ENCODE results near the gene KRTAP23-1.

GRCh38 chr21:30329203-30329875, 19.1 kb downstream of the KRTAP23-1 start:
- TF ChIP-seq CTCF (IDR thresholded peaks at IDR 0.05 in 2 of 3, conservative IDR thresholded peaks at IDR 0.05 in 1 of 3; ENCODE audit: control insufficient read depth in 2 of 3, extremely low read depth in 1 of 3, insufficient read depth in 1 of 3, low read depth in 3 of 3, low read length in 3 of 3), result no peak
- no peak for TF ChIP-seq SMARCA5 (IDR thresholded peaks at IDR 0.05)
- TF ChIP-seq WRNIP1 (IDR thresholded peaks at IDR 0.05; ENCODE audit: borderline replicate concordance, low read depth, low read length), result no peak
- TF ChIP-seq POLR2A (IDR thresholded peaks at IDR 0.05; ENCODE audit: low read depth, low read length), result no peak
- TF ChIP-seq ASH2L (IDR thresholded peaks at IDR 0.05; ENCODE audit: borderline replicate concordance, low read depth), result no peak
- TF ChIP-seq JUNB (IDR thresholded peaks at IDR 0.05), result no peak
- no peak for TF ChIP-seq NFXL1 (IDR thresholded peaks at IDR 0.05; ENCODE audit: borderline replicate concordance)
- TF ChIP-seq RELA (IDR thresholded peaks at IDR 0.05; ENCODE audit: borderline replicate concordance, partially characterized antibody), result no peak
- no peak for TF ChIP-seq ZZZ3 (IDR thresholded peaks at IDR 0.05; ENCODE audit: control insufficient read depth, insufficient read length, low read depth)
